Measurements from ENCODE around the gene NLRC3. TPM values are rescaled to one million over a fixed set of nuclear protein-coding genes. Genes with fewer than 3 reads are reported as not detected.

Gene NLRC3
- total RNA-seq, 1 experiment from 2014 or later: not detected

- no peak for DNase-seq (ENCODE audit: low spot score)
- in situ Hi-C loops (cut with HindIII; ENCODE audit: low sequenced_read_pairs): no loop called here
These were observed 15.6 kb downstream of the NLRC3 start for GRCh38 chr16:3561626-3562025.

- in situ Hi-C loops (cut with HindIII; ENCODE audit: low sequenced_read_pairs): no loop called here
- no peak for DNase-seq (ENCODE audit: low spot score)
These were observed 22.8 kb downstream of the NLRC3 start for GRCh38 chr16:3554351-3554928.

DNA sequence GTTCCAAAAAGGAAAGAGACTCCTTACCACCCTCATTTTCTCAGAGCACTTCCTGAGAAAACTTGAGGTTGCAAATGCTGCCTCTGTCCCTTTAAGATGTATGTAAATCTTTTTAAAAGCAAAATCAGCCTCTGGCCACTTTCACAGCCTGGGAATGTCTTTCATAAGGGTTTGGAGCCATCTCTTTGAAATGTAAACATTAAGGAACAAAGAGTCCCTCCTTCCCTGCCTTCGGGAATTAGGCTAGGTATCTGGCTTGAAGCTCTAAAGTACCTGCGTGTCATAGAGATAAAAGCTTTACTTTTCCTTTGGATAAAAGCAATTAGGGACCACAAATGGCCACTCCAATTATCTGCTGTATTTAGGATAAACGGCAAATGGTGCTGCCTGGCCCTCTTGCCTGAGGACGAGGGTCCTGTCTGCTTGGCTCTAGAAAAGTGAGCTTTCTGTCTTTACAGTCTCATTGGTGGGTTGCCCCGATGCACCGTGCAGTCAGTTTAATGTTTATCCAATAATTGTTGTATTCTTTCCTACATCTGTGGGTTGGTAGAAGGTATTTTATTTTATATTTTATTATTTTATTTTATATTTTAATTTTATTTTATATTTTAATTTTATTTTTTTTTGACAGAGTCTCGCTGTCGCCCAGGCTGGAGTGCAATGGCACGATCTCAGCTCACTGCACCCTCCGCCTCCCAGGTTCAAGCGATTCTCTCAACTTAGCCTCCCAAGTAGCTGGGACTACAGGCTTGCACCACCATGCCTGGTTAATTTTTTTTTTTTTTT, 23.9 kb downstream of the NLRC3 start:
- DNase-seq (ENCODE audit: low spot score): no peak
- in situ Hi-C loops (cut with HindIII; ENCODE audit: low sequenced_read_pairs): no loop called here

DNA sequence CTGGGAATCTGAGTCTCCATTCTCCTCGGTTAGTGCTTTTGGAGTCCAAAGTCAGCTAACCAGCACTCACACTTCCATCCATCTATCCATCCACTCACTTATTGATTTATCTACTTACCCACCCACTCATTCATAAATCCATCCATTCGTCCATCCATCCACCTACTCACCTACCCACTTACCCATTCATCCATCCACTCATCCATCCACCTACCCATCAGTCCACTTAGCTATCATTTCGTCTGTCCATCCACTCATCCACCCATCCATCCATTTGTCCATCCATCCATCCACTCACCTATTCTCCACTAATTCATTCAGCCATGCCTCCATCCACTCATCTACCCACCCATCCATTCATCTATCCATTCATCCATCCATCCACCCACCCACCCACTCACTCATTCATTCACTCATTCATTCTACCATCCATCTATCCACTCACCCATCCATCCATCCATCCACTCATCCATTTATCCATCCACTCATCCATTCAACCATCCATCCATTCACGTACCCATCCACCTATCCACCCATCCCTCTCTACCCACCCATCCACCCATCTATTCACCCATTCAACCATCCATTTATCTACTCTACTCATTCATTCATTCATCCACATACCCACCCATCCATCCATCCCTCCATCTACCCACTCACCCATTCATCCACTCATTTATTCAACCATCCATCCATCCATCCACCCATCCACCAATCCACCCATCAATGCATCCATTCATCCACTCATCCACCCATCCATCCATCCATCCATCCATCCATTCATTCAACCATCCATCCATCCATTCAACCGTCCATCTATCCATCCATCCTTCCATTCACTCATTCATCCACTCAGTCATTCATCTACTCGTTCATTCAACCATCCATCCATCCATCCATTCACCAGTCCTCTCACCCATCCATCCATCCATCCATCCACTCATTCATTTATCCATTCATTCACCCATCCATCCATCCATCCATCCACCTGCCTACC, 26.1 kb downstream of the NLRC3 start:
- in situ Hi-C loops (cut with HindIII; ENCODE audit: low sequenced_read_pairs): no loop called here

GRCh38 chr16:3549906-3550305, 27.3 kb downstream of the NLRC3 start:
- in situ Hi-C loops (cut with HindIII; ENCODE audit: low sequenced_read_pairs): no loop called here
- DNase-seq (ENCODE audit: low spot score): no peak

More for the DNA sequence above, 26.1 kb downstream of the NLRC3 start:
- no peak for DNase-seq (ENCODE audit: low spot score)

- DNase-seq (ENCODE audit: low spot score): no peak
- in situ Hi-C loops (cut with HindIII; ENCODE audit: low sequenced_read_pairs): no loop called here
These were observed 28.3 kb downstream of the NLRC3 start for GRCh38 chr16:3548859-3549258.

GRCh38 chr16:3548445-3548844, 28.8 kb downstream of the NLRC3 start:
- in situ Hi-C loops (cut with HindIII; ENCODE audit: low sequenced_read_pairs): no loop called here

DNA sequence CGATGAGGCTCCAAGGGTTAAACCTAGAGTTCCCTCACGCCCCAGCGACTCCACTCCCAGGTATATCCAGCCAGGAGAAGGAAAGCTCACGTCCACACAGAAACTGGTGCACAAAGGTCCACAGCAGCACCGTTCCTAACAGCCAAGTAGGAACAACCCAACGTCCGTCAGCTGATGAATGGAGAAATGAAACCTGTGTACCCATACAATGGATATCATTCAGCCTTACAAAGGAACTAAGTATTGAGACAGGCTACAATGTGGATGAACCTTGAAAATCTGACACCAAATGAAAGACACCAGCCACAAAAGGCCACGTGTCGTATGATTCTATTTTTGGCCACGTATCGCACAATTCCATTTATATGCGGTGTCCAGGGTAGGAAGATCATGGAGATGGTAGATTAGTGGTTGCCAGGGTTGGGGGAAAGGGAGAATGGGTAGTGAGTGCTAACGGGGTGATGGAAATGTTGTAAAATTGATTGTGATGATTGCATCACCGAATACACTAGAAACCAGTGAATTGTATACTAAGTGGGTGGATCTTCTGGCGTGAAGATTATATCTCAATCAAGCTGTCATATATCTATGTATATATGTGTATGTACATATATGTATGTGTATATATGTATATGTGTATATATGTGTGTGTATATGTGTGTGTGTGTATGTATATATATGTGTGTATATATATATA, 30.1 kb downstream of the NLRC3 start:
- in situ Hi-C loops (cut with HindIII; ENCODE audit: low sequenced_read_pairs): no loop called here
- DNase-seq (ENCODE audit: low spot score): no peak

More at GRCh38 chr16:3548445-3548844, 28.8 kb downstream of the NLRC3 start:
- DNase-seq (ENCODE audit: low spot score): no peak

GRCh38 chr16:3542601-3543373, 34.4 kb downstream of the NLRC3 start:
- in situ Hi-C loops (cut with HindIII; ENCODE audit: low sequenced_read_pairs): no loop called here
- no peak for DNase-seq (ENCODE audit: low spot score)

DNA sequence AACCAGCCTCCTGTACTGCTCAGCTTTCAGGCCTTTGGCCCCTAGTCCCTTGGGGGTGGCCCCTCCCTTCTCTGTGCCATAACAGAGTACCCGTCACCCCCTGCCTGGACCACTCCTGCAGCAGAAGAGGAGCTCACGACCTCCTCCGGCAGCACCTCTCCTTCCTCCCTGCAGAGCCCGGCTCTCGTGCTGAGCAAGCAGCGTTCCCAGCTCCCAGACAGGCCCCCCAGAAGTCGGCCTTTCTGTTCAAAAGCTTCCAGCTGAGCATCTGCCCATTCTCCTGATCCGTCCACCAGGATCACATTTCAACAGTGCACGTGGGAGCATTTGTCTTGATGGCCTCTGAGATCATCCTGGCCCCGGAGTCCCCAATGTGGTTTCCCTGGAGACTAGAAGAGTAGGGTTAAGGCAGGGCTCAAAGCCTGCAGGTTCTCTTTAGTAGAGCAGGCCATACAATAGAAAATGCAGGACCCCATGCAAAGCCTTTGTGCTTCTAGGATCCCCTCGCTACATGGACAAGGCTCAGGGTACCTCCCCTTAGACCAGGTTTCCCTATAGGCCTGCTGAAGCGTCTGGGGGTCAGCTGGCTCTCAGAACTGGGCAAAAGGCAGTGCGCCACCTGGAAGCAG, 35.6 kb downstream of the NLRC3 start:
- DNase-seq (ENCODE audit: low spot score): no peak
- in situ Hi-C loops (cut with HindIII; ENCODE audit: low sequenced_read_pairs): no loop called here

- DNase-seq (ENCODE audit: low spot score): no peak
- in situ Hi-C loops (cut with HindIII; ENCODE audit: low sequenced_read_pairs): no loop called here
These were observed 39.0 kb downstream of the NLRC3 start for GRCh38 chr16:3538222-3538621.

GRCh38 chr16:3536851-3537250, 40.4 kb downstream of the NLRC3 start:
- in situ Hi-C loops (cut with HindIII; ENCODE audit: low sequenced_read_pairs): no loop called here
- DNase-seq (ENCODE audit: low spot score): no peak

DNA sequence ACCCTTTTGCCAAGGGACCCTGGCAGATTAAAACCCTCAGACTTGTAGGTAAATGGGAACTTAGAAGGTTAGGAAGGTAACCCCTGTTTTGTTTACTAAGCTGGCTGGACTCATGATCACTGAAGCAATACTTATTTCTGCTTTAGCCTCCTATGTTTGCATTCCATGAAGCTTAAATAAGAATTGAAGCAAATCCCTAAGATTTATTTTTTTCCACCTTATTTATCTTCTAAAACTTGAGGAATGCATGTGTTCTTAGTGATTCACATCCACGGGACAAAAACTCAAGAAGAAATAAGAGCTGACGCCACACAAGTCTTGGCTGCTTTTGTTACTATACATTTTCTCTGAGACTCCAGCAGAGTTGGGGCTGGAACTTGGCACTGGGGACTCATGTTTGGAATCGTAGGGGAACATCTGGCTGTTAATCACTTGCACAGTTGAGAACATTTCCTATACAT, 40.9 kb downstream of the NLRC3 start:
- in situ Hi-C loops (cut with HindIII; ENCODE audit: low sequenced_read_pairs): no loop called here

GRCh38 chr16:3534126-3534525, 43.1 kb downstream of the NLRC3 start:
- no peak for DNase-seq (ENCODE audit: low spot score)
- in situ Hi-C loops (cut with HindIII; ENCODE audit: low sequenced_read_pairs): no loop called here

More for the DNA sequence above, 40.9 kb downstream of the NLRC3 start:
- DNase-seq (ENCODE audit: low spot score): no peak

- in situ Hi-C loops (cut with HindIII; ENCODE audit: low sequenced_read_pairs): no loop called here
- DNase-seq (ENCODE audit: low spot score): no peak
These were observed 44.5 kb downstream of the NLRC3 start for GRCh38 chr16:3532741-3533140.

GRCh38 chr16:3530371-3530914, 46.8 kb downstream of the NLRC3 start:
- no peak for DNase-seq (ENCODE audit: low spot score)
- in situ Hi-C loops (cut with HindIII; ENCODE audit: low sequenced_read_pairs): no loop called here

DNA sequence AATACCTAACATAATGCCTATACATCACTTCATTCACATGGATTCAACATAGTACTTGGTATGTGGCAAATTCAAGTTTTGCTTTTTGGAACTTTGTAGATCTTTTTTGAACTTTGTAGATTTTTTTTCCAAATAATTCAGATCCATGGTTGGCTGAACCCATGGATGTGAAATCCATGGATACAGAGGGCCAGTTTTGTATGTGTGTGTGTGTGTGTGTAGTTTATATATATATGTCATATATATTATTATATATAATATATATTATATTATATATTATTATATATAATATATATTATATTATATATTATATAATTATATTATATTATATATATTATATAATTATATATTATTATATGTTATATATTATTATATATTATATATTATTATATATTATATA, 48.0 kb downstream of the NLRC3 start:
- in situ Hi-C loops (cut with HindIII; ENCODE audit: low sequenced_read_pairs): no loop called here
- no peak for DNase-seq (ENCODE audit: low spot score)

DNA sequence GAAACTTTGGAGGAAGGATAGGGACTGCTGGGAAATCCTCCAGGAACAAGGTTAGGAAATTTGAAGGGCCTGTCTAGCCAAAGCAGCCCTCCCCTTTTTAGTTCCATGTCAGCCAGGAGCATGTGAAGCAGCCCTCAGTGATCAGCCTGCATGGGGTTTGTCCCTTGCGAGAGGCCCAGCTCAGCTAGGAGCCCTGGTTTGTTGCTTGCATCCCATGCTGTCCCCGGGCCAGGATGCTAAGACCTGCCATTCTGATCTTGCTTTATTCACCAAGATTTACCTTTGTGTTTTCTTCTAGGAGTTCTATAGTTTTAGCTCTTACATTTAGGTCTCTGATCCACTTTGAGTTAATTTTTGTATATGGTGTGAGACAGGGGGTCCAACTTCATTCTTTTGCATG, 48.8 kb downstream of the NLRC3 start:
- in situ Hi-C loops (cut with HindIII; ENCODE audit: low sequenced_read_pairs): no loop called here
- no peak for DNase-seq (ENCODE audit: low spot score)
